HFF-Myc (cell line): ENCODE data around the gene GJD3.

Source experiments
- DNase-seq: peaks from one replicate; pipeline ENCODE4 v3.0.0-alpha.2; 2011; ENCODE audit warnings: low read depth; ENCODE audit errors: extremely low read depth
- H3K4me3 ChIP-seq: replicated peaks from 2 replicates; pipeline ENCODE4 v1.5.1; 2011; ENCODE audit warnings: low read depth, mild to moderate bottlenecking, control low read depth, low read length
- CTCF ChIP-seq: IDR thresholded peaks from 2 replicates; pipeline ENCODE4 v1.5.1; 2012; ENCODE audit warnings: mild to moderate bottlenecking, low read depth, low read length, control low read depth; ENCODE audit errors: missing control alignments

GJD3 gene

DNA sequence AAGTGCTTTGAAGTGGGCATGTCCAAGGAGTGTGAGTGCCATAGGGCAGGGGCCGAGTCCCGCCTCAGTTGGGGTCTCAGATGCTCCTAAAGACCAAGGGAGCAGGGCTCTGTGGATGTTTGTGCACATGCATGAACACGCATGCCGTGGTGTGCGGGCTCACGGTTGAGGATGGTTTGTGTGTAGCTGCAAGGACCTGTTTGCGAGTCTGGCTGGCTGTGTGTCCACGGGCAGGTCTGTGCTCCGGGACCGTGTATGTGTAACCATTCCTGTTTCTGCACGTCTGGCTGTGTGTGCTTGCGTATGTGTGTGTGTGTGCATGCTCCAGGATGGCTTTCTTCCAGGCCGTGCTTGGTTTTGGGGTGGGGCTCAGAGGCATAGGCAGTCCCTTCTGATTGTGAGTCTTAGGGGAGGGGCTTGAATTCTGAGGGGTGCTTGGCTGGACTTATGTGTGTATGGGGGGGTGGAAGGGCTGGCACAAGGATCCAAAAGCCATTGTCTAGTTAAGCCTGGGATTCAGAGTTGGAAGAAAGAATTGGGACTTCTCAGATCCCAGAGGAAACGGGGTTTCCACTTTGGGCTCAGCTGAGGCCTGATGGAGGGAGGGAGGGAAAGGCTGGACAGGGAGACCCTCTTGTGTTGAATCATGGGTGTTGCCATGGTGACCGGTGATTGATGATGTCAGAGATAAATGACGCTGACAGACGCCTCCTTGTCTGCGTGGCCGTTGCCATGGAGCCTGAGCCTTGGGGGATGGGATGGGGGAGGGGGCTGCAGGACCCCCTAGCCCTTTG, 14.4 kb downstream of the GJD3 start:
- H3K4me3 ChIP-seq, result no peak overlapping the region
- TF ChIP-seq CTCF, result no peak
- DNase-seq, result no peak

DNA sequence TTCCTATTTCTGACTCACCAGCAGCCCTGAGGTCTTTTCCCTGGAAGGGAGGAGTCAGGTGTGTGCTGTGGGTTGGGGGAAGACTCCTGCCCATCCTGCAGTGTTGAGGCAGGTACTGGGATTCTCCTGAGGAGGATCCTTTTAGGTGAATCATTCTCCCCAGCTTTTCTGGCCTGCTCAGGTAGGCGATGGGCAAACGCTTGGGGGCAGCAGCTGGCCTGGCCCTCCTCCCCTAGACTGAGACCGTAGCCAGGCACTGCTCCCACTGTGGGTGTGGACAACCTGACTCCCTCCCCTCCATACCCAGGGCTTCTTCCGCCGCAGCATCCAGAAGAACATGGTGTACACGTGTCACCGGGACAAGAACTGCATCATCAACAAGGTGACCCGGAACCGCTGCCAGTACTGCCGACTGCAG, 15.1 kb downstream of the GJD3 start:
- TF ChIP-seq CTCF, result no peak
- DNase-seq, result no peak
- H3K4me3 ChIP-seq, result no peak overlapping the region

DNA sequence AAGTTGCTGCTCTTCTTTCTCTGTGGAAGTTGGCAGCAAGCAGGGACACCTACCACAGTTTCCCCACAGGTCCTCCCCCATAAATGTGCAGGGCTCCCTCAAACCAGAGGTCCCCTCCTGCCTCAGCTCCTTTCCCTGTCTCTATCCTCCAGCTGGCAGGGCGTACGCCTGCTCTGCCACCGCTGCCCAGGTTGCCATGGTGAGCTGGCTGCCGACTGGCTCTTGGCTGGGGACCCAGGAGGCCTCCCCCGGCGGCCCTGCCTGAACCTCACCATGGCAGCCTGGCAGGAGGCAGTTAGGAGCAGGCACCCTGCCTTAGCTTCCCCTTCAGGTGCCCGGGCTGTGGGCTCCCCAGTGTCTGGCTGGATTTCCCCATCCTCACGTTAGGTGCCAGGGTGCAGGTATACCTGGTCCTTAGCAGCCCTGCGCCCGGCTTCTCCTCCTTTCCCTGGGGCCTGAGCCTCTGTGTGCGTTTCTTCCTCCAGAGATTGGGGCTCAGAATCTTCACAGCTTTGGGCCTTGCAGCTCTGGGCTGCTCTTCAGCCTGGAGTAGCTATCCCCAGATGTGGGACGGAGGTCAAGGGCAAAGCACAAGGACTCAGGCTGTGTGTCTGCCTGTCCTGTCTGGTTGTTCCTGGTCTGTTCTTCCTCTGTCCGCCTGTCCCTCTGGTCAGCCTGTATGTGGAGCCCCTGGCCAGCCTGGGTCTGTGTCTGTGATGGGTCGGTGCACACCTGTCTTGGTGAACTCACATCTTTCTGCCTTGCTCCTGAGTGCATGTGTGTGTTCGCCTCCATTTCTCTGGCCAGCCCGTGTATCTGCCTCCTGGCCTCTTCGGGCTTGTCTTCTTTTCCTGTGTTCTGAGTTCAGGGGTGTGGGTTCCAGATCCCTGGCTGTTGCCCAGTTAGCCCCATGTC, 15.7 kb downstream of the GJD3 start:
- no peak for DNase-seq

GRCh38 chr17:40348136-40348504, 16.4 kb downstream of the GJD3 start:
- DNase-seq, result no peak
- TF ChIP-seq CTCF, result no peak

More for the DNA sequence above, 15.7 kb downstream of the GJD3 start:
- H3K4me3 ChIP-seq, result no peak overlapping the region
- no peak for TF ChIP-seq CTCF

GRCh38 chr17:40347319-40348135, 17.0 kb downstream of the GJD3 start:
- no peak for TF ChIP-seq CTCF

More at GRCh38 chr17:40348136-40348504, 16.4 kb downstream of the GJD3 start:
- no peak overlapping the region for H3K4me3 ChIP-seq

GRCh38 chr17:40346765-40347158, 17.8 kb downstream of the GJD3 start:
- no peak for TF ChIP-seq CTCF
- DNase-seq, result no peak
- H3K4me3 ChIP-seq, result no peak overlapping the region

More at GRCh38 chr17:40347319-40348135, 17.0 kb downstream of the GJD3 start:
- DNase-seq, result no peak
- H3K4me3 ChIP-seq, result no peak overlapping the region
